Activated CD8-positive, alpha-beta T cell treated with anti-CD3 and anti-CD28 coated beads, Interleukin-2, amount 10 ng/mL, durations not matched to agents 7 days and 5 days (primary cell): Measurements from ENCODE around the gene KRTAP12-1. TPM values are rescaled to one million over a fixed set of nuclear protein-coding genes. Genes with fewer than 3 reads are reported as not detected.

ENCODE experiments used
- ATAC-seq: fragments of 150-1000 bp; cut with Tn5 transposase; one replicate; pipeline ENCODE4 v1.10.0; 2021; ENCODE audit warnings: moderate library complexity
- CTCF ChIA-PET: fragments of 350-600 bp; sonication (Branson Sonifier 250); formaldehyde crosslinking; loops from one replicate; lab custom pipeline; 2021; ENCODE audit warnings: antibody characterized with exemption; lab: Charles Lee
- POLR2A ChIA-PET: fragments of 350-600 bp; sonication (Branson Sonifier 250); formaldehyde crosslinking; loops from one replicate; lab custom pipeline; 2021; ENCODE audit warnings: antibody characterized with exemption; lab: Charles Lee
- DNase-seq: peaks from one replicate; pipeline ENCODE4 v3.0.0-alpha.2; 2020
- H3K27ac Mint-ChIP-seq: one replicate; pipeline ENCODE4 v1.8.0; 2021; ENCODE audit warnings: mild to moderate bottlenecking, mixed read lengths
- H3K27me3 Mint-ChIP-seq: one replicate; pipeline ENCODE4 v1.8.0; 2021; ENCODE audit warnings: low read depth, mixed read lengths
- H3K36me3 Mint-ChIP-seq: one replicate; pipeline ENCODE4 v1.8.0; 2021; ENCODE audit warnings: low read depth, mixed read lengths
- H3K4me1 Mint-ChIP-seq: one replicate; pipeline ENCODE4 v1.8.0; 2021; ENCODE audit warnings: low read depth, mixed read lengths
- H3K4me3 Mint-ChIP-seq: one replicate; pipeline ENCODE4 v1.8.0; 2021; ENCODE audit warnings: mild to moderate bottlenecking, mixed read lengths
- H3K9me3 Mint-ChIP-seq: one replicate; pipeline ENCODE4 v1.8.0; 2022; ENCODE audit warnings: mixed read lengths; ENCODE audit not compliant: insufficient read depth
- total RNA-seq, 2 experiments: library from RNA; stranded (reverse); gene quantifications; one replicate each; pipeline ENCODE4 v1.2.3, GENCODE V29; 2021

KRTAP12-1 gene
- total RNA-seq, 2 experiments from 2014 or later, result not detected

DNA sequence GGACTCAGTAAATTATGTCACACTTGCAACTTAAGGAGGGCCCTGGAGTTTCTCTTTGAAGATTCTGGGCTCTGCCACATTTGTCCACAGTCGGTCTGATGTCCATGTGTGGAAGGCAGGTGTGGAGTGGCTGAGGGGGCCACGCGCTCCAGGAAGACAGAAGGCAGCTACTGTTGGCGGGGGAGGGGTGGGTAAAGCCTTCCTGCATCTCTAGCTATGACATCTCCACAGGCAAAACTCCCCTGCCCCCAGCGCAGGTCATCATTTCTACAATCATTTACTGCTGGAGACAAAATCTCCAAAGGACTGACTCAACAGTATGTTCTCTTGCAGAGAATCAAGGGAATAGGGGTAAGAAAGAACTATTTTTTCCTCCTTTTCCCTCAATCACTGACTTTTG is 40.8 kb upstream of the KRTAP12-1 start:
- Mint-ChIP-seq H3K4me3 (no peak overlapping the region), H3K27me3 (peaks cover 56% of the 10 kb centered on the region), H3K4me1 (peaks cover 10% of the 10 kb centered on the region), H3K36me3 (peaks cover 3% of the 10 kb centered on the region), H3K27ac (no peak overlapping the region), H3K9me3 (no peaks in the 10 kb centered on the region)
- POLR2A ChIA-PET, result interaction anchor here (1.0 kb wide), 1 partner anchor 17 kb away, joined by 4 read pairs; no protein-coding TSS in a partner anchor
- DNase-seq (no peak), ATAC-seq (no peak)
- CTCF ChIA-PET, result interaction anchor here (1.1 kb wide), 1 partner anchor 39 kb away, joined by 3 read pairs; no protein-coding TSS in a partner anchor

DNA sequence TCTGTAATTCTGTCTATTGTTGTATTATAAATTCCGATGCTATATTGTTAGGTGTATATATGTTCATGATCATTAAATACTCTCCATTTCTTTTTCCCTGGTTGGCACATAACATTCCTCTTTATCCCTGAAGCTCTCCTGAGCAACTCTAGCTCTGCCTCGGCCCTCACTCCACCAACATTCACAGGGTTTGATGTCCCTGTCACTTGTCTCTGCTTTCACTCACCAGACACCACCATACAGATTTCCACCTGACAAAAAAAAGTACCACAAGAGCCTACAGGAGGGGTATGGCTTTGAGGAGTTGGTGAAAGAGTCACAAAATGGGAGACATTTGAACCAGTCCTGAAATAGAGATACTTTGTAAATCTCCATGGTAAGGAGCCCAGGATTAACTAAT is 38.2 kb upstream of the KRTAP12-1 start:
- Mint-ChIP-seq H3K27me3 (peaks cover 56% of the 10 kb centered on the region), H3K36me3 (peaks cover 3% of the 10 kb centered on the region), H3K4me3 (no peak overlapping the region), H3K27ac (no peak overlapping the region), H3K4me1 (peaks cover 12% of the 10 kb centered on the region), H3K9me3 (no peaks in the 10 kb centered on the region)
- ATAC-seq (no peak), DNase-seq (no peak)
- CTCF ChIA-PET, result interaction anchor here (1.1 kb wide), 1 partner anchor 9 kb away, joined by 3 read pairs; the partner anchor contains the start of gene TSPEAR
- POLR2A ChIA-PET, result no interaction called here

DNA sequence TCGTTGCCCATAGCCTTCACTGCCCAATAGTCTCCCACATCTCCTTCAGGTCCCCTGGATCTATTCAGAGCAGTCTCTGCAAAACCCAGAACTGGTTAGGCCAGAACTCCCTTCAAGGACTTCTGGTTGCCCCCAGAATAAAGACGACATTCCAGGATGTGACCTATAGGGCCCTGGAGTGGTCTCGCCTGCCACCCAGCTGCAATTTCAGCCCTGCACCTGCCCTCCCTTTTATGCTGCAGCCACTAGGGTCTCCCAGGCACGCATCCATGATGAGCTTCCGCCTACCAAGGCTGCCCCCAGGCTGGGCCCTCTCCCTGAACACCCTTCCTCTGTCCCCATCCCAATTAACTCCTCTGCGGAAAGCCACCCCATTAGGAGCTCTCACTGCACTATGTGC is 36.6 kb upstream of the KRTAP12-1 start:
- DNase-seq (no peak), ATAC-seq (no peak)
- Mint-ChIP-seq H3K4me1 (peaks cover 16% of the 10 kb centered on the region), H3K4me3 (no peak overlapping the region), H3K9me3 (no peaks in the 10 kb centered on the region), H3K27me3 (peaks cover 64% of the 10 kb centered on the region), H3K27ac (no peak overlapping the region), H3K36me3 (peaks cover 3% of the 10 kb centered on the region)
- ChIA-PET CTCF (interaction anchor here (1.4 kb wide), 1 partner anchor 75 kb away, joined by 5 read pairs; no protein-coding TSS in a partner anchor), POLR2A (no interaction called here)

DNA sequence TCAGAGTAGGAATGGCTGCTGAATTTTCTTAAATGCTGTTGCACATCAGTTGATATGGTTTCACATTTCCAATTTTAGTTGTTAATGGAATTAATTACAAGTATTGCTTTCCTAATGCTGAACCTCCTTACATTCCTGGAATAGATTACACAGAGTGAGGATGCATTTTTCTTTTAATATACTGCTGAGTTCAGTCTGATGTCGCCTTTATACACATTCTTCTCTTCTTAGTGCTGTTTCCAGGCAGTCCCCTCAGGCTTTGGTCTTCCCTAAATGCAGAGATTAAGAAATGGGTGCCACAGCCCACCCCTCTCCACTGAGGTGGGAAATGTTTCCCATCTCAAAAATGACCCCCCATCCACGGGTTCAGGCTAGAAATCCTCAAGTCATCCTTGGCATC is 36.1 kb upstream of the KRTAP12-1 start:
- no peak overlapping the region for H3K4me3 Mint-ChIP-seq
- no peaks in the 10 kb centered on the region for H3K9me3 Mint-ChIP-seq
- H3K4me1 Mint-ChIP-seq, result peaks cover 11% of the 10 kb centered on the region
- ChIA-PET CTCF (no interaction called here), POLR2A (no interaction called here)
- no peak overlapping the region for H3K27ac Mint-ChIP-seq
- peaks cover 3% of the 10 kb centered on the region for H3K36me3 Mint-ChIP-seq
- DNase-seq (no peak), ATAC-seq (no peak)
- peaks cover 66% of the 10 kb centered on the region for H3K27me3 Mint-ChIP-seq

DNA sequence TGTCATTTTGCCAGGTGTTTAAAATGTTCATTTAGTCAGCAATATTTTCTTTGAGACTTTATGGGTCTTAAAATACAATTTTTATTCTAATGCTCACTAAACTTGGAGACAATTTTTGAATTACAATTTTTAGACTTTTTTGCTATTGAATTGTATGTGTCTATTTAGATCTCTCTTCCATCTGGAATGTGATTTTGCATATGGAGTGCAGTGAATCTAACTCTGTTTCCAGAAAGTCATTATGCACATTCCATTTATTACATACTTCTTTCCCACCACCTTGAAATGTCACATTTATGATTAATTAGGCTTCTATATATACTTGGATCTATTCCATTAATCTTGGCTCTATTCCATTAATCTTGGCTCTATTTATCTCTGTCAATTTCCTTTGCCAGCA is 35.0 kb upstream of the KRTAP12-1 start:
- Mint-ChIP-seq H3K36me3 (no peaks in the 10 kb centered on the region), H3K4me1 (peaks cover 5% of the 10 kb centered on the region), H3K27ac (no peak overlapping the region), H3K27me3 (peaks cover 66% of the 10 kb centered on the region), H3K9me3 (no peaks in the 10 kb centered on the region), H3K4me3 (no peak overlapping the region)
- POLR2A ChIA-PET, result no interaction called here
- no peak for ATAC-seq
- no peak for DNase-seq
- CTCF ChIA-PET, result no interaction called here

DNA sequence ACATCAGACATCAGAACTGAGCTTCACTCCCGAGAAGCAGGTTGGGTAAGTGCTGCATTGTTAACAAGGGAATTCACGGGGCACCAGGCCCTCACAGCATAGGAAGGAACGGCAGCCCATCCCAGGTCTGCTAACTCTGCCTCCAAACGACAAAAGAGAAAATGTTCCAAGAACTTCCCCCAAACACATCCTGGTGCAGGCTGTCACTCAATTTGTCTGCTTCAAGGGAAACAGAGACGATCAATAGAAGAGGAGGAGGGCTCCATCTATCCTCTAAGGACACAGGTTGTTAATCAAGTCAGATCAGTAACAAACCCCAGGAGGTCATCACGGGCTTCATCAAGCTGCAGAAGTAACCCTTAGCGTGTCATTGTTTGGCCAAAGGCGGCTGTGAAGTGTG is 32.9 kb upstream of the KRTAP12-1 start:
- ATAC-seq (no peak), DNase-seq (no peak)
- peaks cover 69% of the 10 kb centered on the region for H3K27me3 Mint-ChIP-seq
- no peaks in the 10 kb centered on the region for H3K36me3 Mint-ChIP-seq
- POLR2A ChIA-PET, result no interaction called here
- CTCF ChIA-PET, result no interaction called here
- no peak overlapping the region for H3K27ac Mint-ChIP-seq
- H3K9me3 Mint-ChIP-seq, result no peaks in the 10 kb centered on the region
- no peak overlapping the region for H3K4me3 Mint-ChIP-seq
- H3K4me1 Mint-ChIP-seq, result peaks cover 10% of the 10 kb centered on the region

DNA sequence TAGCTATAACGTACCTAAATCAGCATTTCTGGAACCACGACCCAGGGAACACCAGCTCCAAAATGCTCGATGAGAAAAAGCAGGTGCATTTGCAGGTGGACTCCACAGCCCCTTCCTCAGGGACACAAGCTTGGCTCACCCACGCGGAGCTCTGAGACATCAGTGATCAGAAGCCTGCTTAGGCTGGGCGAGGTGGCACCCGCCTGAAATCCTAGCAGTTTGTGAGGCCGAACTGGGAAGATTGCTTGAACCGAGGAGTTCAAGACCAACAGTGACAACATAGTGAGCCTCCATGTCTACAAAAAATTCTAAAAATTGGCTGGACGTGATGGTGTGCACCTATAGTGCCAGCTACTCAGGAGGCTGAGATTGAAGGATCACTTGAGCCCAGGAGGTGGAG is 31.9 kb upstream of the KRTAP12-1 start:
- DNase-seq, result no peak
- no peak overlapping the region for H3K27ac Mint-ChIP-seq
- ChIA-PET CTCF (no interaction called here), POLR2A (no interaction called here)
- no peaks in the 10 kb centered on the region for H3K36me3 Mint-ChIP-seq
- no peak overlapping the region for H3K4me3 Mint-ChIP-seq
- peaks cover 70% of the 10 kb centered on the region for H3K27me3 Mint-ChIP-seq
- H3K4me1 Mint-ChIP-seq, result peaks cover 15% of the 10 kb centered on the region
- no peak for ATAC-seq
- H3K9me3 Mint-ChIP-seq, result no peaks in the 10 kb centered on the region

DNA sequence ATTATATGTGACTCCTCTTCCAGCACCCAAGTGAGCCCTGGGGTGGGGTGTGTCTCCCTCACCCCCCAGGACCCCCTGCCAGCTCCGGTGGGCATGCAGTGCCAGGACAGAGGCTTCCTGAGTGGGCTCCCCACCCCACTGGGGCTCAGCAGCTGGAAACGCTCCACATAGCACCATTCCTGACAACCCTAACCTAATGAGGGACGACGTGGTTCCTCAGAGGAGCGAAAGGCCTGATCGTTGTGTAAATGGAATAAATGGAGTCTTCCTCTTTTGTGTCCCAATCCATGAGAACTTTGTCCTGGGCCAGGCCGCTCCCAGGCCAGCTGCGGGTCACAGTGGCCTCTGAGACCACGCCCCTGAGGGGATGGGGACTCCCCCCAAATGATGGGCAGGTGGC is 31.2 kb upstream of the KRTAP12-1 start:
- ATAC-seq (no peak), DNase-seq (no peak)
- H3K4me3 Mint-ChIP-seq, result no peak overlapping the region
- H3K27me3 Mint-ChIP-seq, result peaks cover 70% of the 10 kb centered on the region
- H3K9me3 Mint-ChIP-seq, result no peaks in the 10 kb centered on the region
- ChIA-PET CTCF (no interaction called here), POLR2A (no interaction called here)
- no peak overlapping the region for H3K27ac Mint-ChIP-seq
- no peaks in the 10 kb centered on the region for H3K36me3 Mint-ChIP-seq
- H3K4me1 Mint-ChIP-seq, result peaks cover 15% of the 10 kb centered on the region

DNA sequence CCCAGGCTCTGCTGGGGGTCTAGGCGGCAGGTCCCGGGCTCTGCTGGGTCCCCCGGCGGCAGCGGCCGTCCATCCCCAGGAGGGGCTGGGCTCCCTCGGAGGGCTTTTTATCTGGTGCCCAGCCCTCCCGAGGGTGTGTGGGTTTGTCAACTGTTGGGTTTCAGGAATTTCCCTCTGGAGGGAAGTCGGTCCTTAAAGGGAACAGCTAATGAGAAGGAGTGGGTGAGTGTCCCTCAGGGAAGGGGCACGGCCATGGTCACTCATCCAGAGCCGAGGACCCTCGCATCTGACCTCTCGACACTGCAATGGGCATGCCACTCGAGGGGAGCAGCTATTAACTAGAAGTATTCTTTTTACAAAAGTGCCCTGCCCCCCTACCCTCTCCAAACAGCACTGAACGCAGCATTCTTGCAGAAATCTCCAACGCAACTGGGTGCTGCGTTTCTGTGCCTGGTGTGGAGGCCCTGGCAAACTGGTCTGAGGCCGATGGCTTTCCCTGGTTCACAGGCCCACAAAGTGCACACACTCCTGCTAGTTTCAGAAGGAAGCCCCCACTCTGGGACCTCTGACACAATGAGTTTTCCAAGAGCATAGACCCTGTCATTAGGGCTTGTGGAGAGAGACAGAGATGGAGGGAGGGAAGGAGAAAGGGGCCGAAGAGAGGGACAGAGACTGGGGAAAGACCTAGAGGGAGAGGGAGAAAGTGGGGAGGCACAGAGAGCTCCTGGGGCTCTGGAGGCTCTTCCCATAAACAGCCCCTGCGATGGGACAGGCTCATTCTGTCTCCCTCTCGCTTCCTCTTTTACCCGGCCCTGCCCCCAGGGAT is 30.5 kb upstream of the KRTAP12-1 start:
- Mint-ChIP-seq H3K27ac (no peak overlapping the region), H3K4me3 (no peak overlapping the region), H3K9me3 (no peaks in the 10 kb centered on the region), H3K27me3 (peaks cover 74% of the 10 kb centered on the region), H3K4me1 (peaks cover 15% of the 10 kb centered on the region), H3K36me3 (no peaks in the 10 kb centered on the region)
- POLR2A ChIA-PET, result no interaction called here
- no peak for DNase-seq
- CTCF ChIA-PET, result no interaction called here
- ATAC-seq, result no peak

DNA sequence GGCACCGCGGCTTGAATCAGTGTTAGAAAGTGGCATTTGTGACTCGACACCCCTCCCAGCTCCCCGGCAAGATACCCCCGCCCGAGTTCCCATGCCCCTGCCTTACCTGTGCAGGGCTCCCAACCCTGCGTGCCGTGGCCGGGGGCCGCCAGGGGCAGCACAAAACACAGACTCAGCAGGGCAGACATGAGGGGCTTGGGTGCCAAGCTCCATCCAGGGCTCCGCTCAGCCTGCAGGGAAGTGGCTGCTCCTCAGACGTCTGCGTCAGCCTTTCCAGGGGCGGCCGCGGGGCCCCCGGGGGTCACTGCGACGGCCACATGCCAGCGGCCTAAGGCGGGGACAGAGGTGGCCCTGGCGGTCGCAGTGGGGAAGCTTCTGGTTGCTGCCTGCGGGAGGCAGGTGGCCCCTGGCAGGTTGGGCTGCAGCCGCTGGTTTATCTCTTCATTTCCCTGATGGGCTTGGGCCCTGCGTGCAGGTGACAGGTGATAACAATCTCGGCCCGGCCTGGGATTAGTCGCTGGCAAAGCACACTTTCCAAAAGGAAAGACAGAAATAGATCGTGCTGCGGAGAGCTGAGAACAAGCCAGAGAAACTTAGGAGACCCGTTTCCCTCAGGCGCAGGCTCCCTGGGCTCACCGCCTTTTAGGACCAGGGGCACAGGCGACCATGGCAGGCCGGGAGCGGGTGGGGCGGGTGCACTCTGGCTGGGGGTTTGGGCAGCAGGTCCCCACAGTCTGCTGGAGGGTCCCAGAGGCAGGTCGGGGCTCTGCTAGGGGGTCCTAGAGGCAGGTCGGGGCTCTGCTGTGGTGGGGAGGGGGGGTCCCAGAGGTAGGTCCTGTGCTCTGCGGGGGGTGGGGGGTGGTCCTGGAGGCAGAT is 29.6 kb upstream of the KRTAP12-1 start, which contains the start of gene TSPEAR:
Gene TSPEAR (minus strand): TSS at position 246 of the 876 bp plus-strand sequence. CDS start 58 bp downstream, at position 188.
- ATAC-seq, result no peak
- ChIA-PET POLR2A (no interaction called here), CTCF (interaction anchor here (1.2 kb wide), 1 partner anchor 8 kb away, joined by 3 read pairs; no protein-coding TSS in a partner anchor)
- Mint-ChIP-seq H3K27me3 (peaks cover 76% of the 10 kb centered on the region), H3K27ac (no peak within 1 kb of the TSS), H3K4me1 (peaks cover 15% of the 10 kb centered on the region), H3K4me3 (no peak within 1 kb of the TSS), H3K36me3 (no peaks in the 10 kb centered on the region), H3K9me3 (no peaks in the 10 kb centered on the region)
- DNase-seq, result no peak

DNA sequence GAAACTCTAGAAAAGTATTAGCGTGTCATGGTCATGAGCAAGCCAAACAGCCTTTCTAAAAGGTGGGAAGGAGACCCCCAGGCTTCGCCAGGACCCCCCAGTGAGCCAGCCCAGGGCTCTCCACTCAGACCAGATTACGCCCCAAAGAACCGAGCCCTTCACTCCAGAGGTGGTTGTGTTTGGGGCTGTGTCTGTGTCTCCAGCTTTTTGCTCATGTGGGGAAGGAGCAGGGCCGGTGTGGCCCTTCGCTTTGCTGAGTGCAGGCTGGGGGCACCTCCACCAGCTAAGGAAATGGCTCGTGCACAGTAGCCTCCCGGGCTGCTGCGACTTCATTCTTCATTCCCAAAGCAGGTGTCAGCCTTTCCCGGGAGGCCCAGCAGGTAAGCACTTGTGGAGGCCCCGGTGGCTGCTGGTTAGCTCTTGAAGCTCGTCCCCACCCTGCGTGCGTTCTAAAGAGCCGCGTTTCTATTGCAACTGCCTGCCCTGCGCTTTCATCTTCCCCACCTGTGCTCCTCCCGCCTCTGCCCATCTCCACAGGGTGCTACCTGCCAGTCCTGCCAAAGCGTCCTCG is 28.9 kb upstream of the KRTAP12-1 start:
- Mint-ChIP-seq H3K36me3 (peaks cover 5% of the 10 kb centered on the region), H3K27ac (no peak overlapping the region), H3K4me3 (no peak overlapping the region), H3K4me1 (peaks cover 15% of the 10 kb centered on the region), H3K27me3 (peaks cover 79% of the 10 kb centered on the region), H3K9me3 (peaks cover 2% of the 10 kb centered on the region)
- ATAC-seq, result no peak
- no peak for DNase-seq
- ChIA-PET POLR2A (no interaction called here), CTCF (interaction anchor here (1.2 kb wide), 1 partner anchor 9 kb away, joined by 3 read pairs; no protein-coding TSS in a partner anchor)
